ENCODE measurements around the gene ZNF3. TPM values are rescaled to one million over a fixed set of nuclear protein-coding genes. Genes with fewer than 3 reads are reported as not detected.
A peak's percentile ranks its signal among the peaks of the same experiment; 100 is the strongest.

Gene ZNF3
- polyA plus RNA-seq, 10 donors: 21.1 to 31.0 (median 26.7) TPM

GRCh38 chr7:100059251-100059739 lies 22.2 kb downstream of the ZNF3 start:
- DNase-seq: no peak

GRCh38 chr7:100057006-100057405 lies 24.5 kb downstream of the ZNF3 start:
- no peak for DNase-seq

GRCh38 chr7:100053215-100053614 lies 28.3 kb downstream of the ZNF3 start:
- DNase-seq: peak; percentile 58 to 73 (median 63)

- no peak for DNase-seq
These were observed 29.9 kb downstream of the ZNF3 start for GRCh38 chr7:100051611-100052010.

GRCh38 chr7:100049441-100050291 lies 31.9 kb downstream of the ZNF3 start, which contains the start of gene ZSCAN21:
ZSCAN21 (plus strand) TSS chr7:100049774; CDS start chr7:100057007, 7,233 bp downstream.
- DNase-seq: peak; percentile 86 to 97 (median 94)

- DNase-seq: no peak
These were observed 32.8 kb downstream of the ZNF3 start for GRCh38 chr7:100048680-100049079.

- no peak for DNase-seq
These were observed 36.8 kb downstream of the ZNF3 start for GRCh38 chr7:100044718-100045117.

- DNase-seq: no peak
These were observed 40.9 kb downstream of the ZNF3 start for GRCh38 chr7:100040575-100040974.

GRCh38 chr7:100038326-100038725 lies 43.2 kb downstream of the ZNF3 start:
- no peak for DNase-seq

- DNase-seq: no peak
These were observed 45.6 kb downstream of the ZNF3 start for GRCh38 chr7:100035876-100036275.

GRCh38 chr7:100034871-100035510 lies 46.5 kb downstream of the ZNF3 start:
- no peak for DNase-seq

GRCh38 chr7:100033526-100033925 lies 48.0 kb downstream of the ZNF3 start:
- no peak for DNase-seq

- DNase-seq: no peak
These were observed 51.9 kb downstream of the ZNF3 start for GRCh38 chr7:100029596-100029995.

- DNase-seq: no peak
These were observed 54.3 kb downstream of the ZNF3 start for GRCh38 chr7:100027197-100027596.

GRCh38 chr7:100024020-100024619 lies 57.4 kb downstream of the ZNF3 start:
- DNase-seq: no peak

- DNase-seq: no peak
These were observed 58.0 kb downstream of the ZNF3 start for GRCh38 chr7:100023526-100023925.

- DNase-seq: no peak
These were observed 58.9 kb downstream of the ZNF3 start for GRCh38 chr7:100022621-100023020.

- DNase-seq: no peak
These were observed 60.2 kb downstream of the ZNF3 start for GRCh38 chr7:100021297-100021696.

Data from muscle of back (tissue), 11 donors.